Liver (tissue), 9 donors: ENCODE measurements around the gene CARMIL1. TPM values are rescaled to one million over a fixed set of nuclear protein-coding genes. Genes with fewer than 3 reads are reported as not detected.

Experiments used
- DNase-seq: peaks from one replicate; pipeline ENCODE4 v3.0.0-alpha.2; 2017; ENCODE audit warnings: low spot score
- H3K27ac ChIP-seq, 2 donors: one replicate each; pipeline ENCODE4 v1.7.0; 2013; ENCODE audit warnings: inconsistent platforms in 2 of 2, low read length in 2 of 2, control low read depth in 1 of 2, low read depth in 1 of 2, mild to moderate bottlenecking in 1 of 2
- H3K27me3 ChIP-seq, 4 donors: one replicate each; pipeline versions ENCODE4 v1.6.1 to v1.7.0; 2013; ENCODE audit warnings: low read length in 3 of 4, inconsistent platforms in 1 of 4, mild to moderate bottlenecking in 1 of 4, moderate library complexity in 1 of 4; ENCODE audit not compliant: control insufficient read depth in 4 of 4, insufficient read depth in 4 of 4
- H3K36me3 ChIP-seq, 4 donors: one replicate each; pipeline versions ENCODE4 v1.6.1 to v1.7.0; 2013; ENCODE audit warnings: low read length in 3 of 4, mild to moderate bottlenecking in 3 of 4, low read depth in 1 of 4, moderate library complexity in 1 of 4; ENCODE audit not compliant: control insufficient read depth in 4 of 4, insufficient read depth in 3 of 4
- H3K4me1 ChIP-seq, 4 donors: one replicate each; pipeline versions ENCODE4 v1.6.1 to v1.7.0; 2013; ENCODE audit warnings: low read length in 3 of 4, mild to moderate bottlenecking in 3 of 4, moderate library complexity in 1 of 4; ENCODE audit not compliant: control insufficient read depth in 4 of 4, insufficient read depth in 4 of 4
- H3K4me3 ChIP-seq, 3 donors: one replicate each; pipeline versions ENCODE4 v1.6.1 to v1.7.0; 2013; ENCODE audit warnings: low read length in 3 of 3, control low read depth in 1 of 3, low read depth in 1 of 3, mild to moderate bottlenecking in 1 of 3
- H3K9ac ChIP-seq, 2 donors: one replicate each; pipeline ENCODE4 v1.7.0; 2013; ENCODE audit warnings: low read length in 2 of 2, mild to moderate bottlenecking in 2 of 2, moderate library complexity in 2 of 2, control low read depth in 1 of 2, low read depth in 1 of 2
- H3K9me3 ChIP-seq, 4 donors: one replicate each; pipeline versions ENCODE4 v1.6.1 to v1.7.0; 2013; ENCODE audit warnings: low read length in 3 of 4; ENCODE audit not compliant: control insufficient read depth in 4 of 4
- ATF3 ChIP-seq: IDR thresholded peaks from 2 replicates; pipeline ENCODE4 v1.6.1; 2016; ENCODE audit warnings: antibody characterized with exemption
- CTCF ChIP-seq: fragments of 150-350 bp; IDR thresholded peaks from 2 replicates; pipeline ENCODE4 v1.5.1; 2017; ENCODE audit warnings: improper control_type of control experiment, low read depth, low read length; ENCODE audit not compliant: missing input control
- EGR1 ChIP-seq, 2 donors: IDR thresholded peaks; 2 replicates each; pipeline ENCODE4 v1.6.1; 2016 to 2018; ENCODE audit warnings: antibody characterized with exemption in 2 of 2, low read depth in 2 of 2
- FOXA1 ChIP-seq: IDR thresholded peaks from 2 replicates; pipeline ENCODE4 v1.6.1; 2016; ENCODE audit warnings: antibody characterized with exemption
- FOXA2 ChIP-seq: IDR thresholded peaks from 2 replicates; pipeline ENCODE4 v1.6.1; 2016; ENCODE audit warnings: antibody characterized with exemption
- HNF4A ChIP-seq, 2 donors: conservative IDR thresholded peaks; 2 replicates each; pipeline ENCODE4 v1.6.1; 2016; ENCODE audit warnings: antibody characterized with exemption in 2 of 2, mild to moderate bottlenecking in 2 of 2
- JUND ChIP-seq, 2 donors: IDR thresholded peaks; 2 replicates each; pipeline ENCODE4 v1.6.1; 2016; ENCODE audit warnings: antibody characterized with exemption in 2 of 2
- MAX ChIP-seq: IDR thresholded peaks from 2 replicates; pipeline ENCODE4 v1.6.1; 2016; ENCODE audit warnings: antibody characterized with exemption
- NR2F2 ChIP-seq: IDR thresholded peaks from 2 replicates; pipeline ENCODE4 v1.6.1; 2016; ENCODE audit warnings: antibody characterized with exemption
- RAD21 ChIP-seq, 2 donors: IDR thresholded peaks; 2 replicates each; pipeline ENCODE4 v1.6.1; 2016; ENCODE audit warnings: antibody characterized with exemption in 2 of 2, mild to moderate bottlenecking in 2 of 2
- RXRA ChIP-seq, 2 donors: IDR thresholded peaks; 2 replicates each; pipeline ENCODE4 v1.6.1; 2017 to 2018; ENCODE audit warnings: antibody characterized with exemption in 2 of 2, mild to moderate bottlenecking in 1 of 2
- SP1 ChIP-seq: IDR thresholded peaks from 2 replicates; pipeline ENCODE4 v1.6.1; 2018; ENCODE audit warnings: antibody characterized with exemption, mild to moderate bottlenecking
- TAF1 ChIP-seq: conservative IDR thresholded peaks from 2 replicates; pipeline ENCODE4 v1.6.1; 2016; ENCODE audit warnings: antibody characterized with exemption, mild to moderate bottlenecking
- YY1 ChIP-seq: IDR thresholded peaks from 2 replicates; pipeline ENCODE4 v1.6.1; 2016; ENCODE audit warnings: antibody characterized with exemption, mild to moderate bottlenecking
- ZBTB33 ChIP-seq: IDR thresholded peaks from 2 replicates; pipeline ENCODE4 v1.6.1; 2016; ENCODE audit warnings: antibody characterized with exemption
- WGBS: extraction: QIAGEN DNeasy Blood & Tissue Kit; methylation state at CpG from one replicate; pipeline ENCODE4 v1.1.7; 2013; 5-methylcytosine and 5-hydroxymethylcytosine counted together
- polyA plus RNA-seq, 2 donors: library from polyadenylated mRNA; stranded (reverse) in 1 of 2; unstranded in 1 of 2; fragments of 200-250 nt in 1 of 2; fragments of >200 nt in 1 of 2; fragmentation: Nextera tagmentation in 1 of 2; extraction: Ambion mirVana in 1 of 2; gene quantifications; one replicate each; pipeline versions ENCODE4 v1.2.1 to v1.2.3, GENCODE V29; 2013 to 2015
- total RNA-seq, 2 donors: library from RNA; depleted of rRNA; stranded (reverse); fragments of >200 nt; gene quantifications; one replicate each; pipeline ENCODE4 v1.2.3, GENCODE V29; 2014
- donor health status: healthy.
- donor health status: healthy.
- donor health status: healthy.
- donor health status: healthy.
- donor health status: healthy.

Gene CARMIL1
- total and polyA plus RNA-seq, 4 donors = 1.4 to 9.5 (median 3.5) TPM

- H3K27me3 ChIP-seq = no peaks in the 10 kb centered on the region
- H3K36me3 ChIP-seq = peaks cover 0 to 3% (median 0%) of the 10 kb centered on the region in 4 donors
- TF ChIP-seq YY1 (no peak), FOXA1 (no peak), SP1 (no peak), RXRA (IDR thresholded peaks at IDR 0.05) (no peak), NR2F2 (no peak), CTCF (no peak), ZBTB33 (no peak), MAX (no peak), ATF3 (no peak), EGR1 (IDR thresholded peaks at IDR 0.05; ENCODE audit: low read depth in 2 of 2) (no peak), TAF1 (no peak), RAD21 (IDR thresholded peaks at IDR 0.05) (no peak), HNF4A (conservative IDR thresholded peaks at IDR 0.05) (no peak), JUND (IDR thresholded peaks at IDR 0.05) (no peak), FOXA2 (no peak)
- H3K4me1 ChIP-seq = no peaks in the 10 kb centered on the region
- no peak overlapping the region for H3K9ac ChIP-seq
- no peaks in the 10 kb centered on the region for H3K9me3 ChIP-seq
- no peak for DNase-seq
- H3K27ac ChIP-seq = no peak overlapping the region
- H3K4me3 ChIP-seq = no peak overlapping the region
- WGBS = 94% methylated on average over 1 of the region's 1 CpG
Observed at GRCh38 chr6:25428758-25429317, 149.7 kb downstream of the CARMIL1 start.

- Histone ChIP-seq H3K4me3 (no peak overlapping the region), H3K27me3 (no peaks in the 10 kb centered on the region), H3K9me3 (no peaks in the 10 kb centered on the region), H3K4me1 (no peaks in the 10 kb centered on the region), H3K27ac (no peak overlapping the region), H3K36me3 (peaks cover 0 to 3% (median 0%) of the 10 kb centered on the region in 4 donors), H3K9ac (no peak overlapping the region)
- TF ChIP-seq JUND (IDR thresholded peaks at IDR 0.05) (no peak), FOXA1 (no peak), RAD21 (IDR thresholded peaks at IDR 0.05) (no peak)
- DNase-seq = no peak
- 87% methylated on average over 7 of the region's 7 CpGs for WGBS
Observed at GRCh38 chr6:25431306-25431974, 152.3 kb downstream of the CARMIL1 start.
